GM10266 (cell line): ENCODE data around the gene WNT9B.

Experiments
- DNase-seq: peaks from one replicate; pipeline ENCODE4 v3.0.0; 2012; ENCODE audit errors: extremely low spot score
- CTCF ChIP-seq: IDR thresholded peaks from 2 replicates; pipeline ENCODE4 v1.5.1; 2012; ENCODE audit warnings: mild to moderate bottlenecking, low read depth; ENCODE audit not compliant: control insufficient read depth, insufficient read depth; ENCODE audit errors: missing control alignments

WNT9B gene

GRCh38 chr17:46851029-46851741 lies at the start of gene WNT9B:
TSS of gene WNT9B (plus strand) at chr17:46851583. CDS start at chr17:46851639, 56 bp downstream.
- TF ChIP-seq CTCF: no peak
- DNase-seq: peak; percentile 51

GRCh38 chr17:46802800-46803199 lies 48.6 kb upstream of the WNT9B start:
- no peak for TF ChIP-seq CTCF
- DNase-seq: no peak

GRCh38 chr17:46803544-46803943 lies 47.8 kb upstream of the WNT9B start:
- no peak for TF ChIP-seq CTCF

GRCh38 chr17:46805771-46806170 lies 45.6 kb upstream of the WNT9B start:
- no peak for TF ChIP-seq CTCF
- DNase-seq: no peak

More at GRCh38 chr17:46803544-46803943, 47.8 kb upstream of the WNT9B start:
- no peak for DNase-seq

GRCh38 chr17:46809110-46809571 lies 42.2 kb upstream of the WNT9B start:
- no peak for DNase-seq

DNA sequence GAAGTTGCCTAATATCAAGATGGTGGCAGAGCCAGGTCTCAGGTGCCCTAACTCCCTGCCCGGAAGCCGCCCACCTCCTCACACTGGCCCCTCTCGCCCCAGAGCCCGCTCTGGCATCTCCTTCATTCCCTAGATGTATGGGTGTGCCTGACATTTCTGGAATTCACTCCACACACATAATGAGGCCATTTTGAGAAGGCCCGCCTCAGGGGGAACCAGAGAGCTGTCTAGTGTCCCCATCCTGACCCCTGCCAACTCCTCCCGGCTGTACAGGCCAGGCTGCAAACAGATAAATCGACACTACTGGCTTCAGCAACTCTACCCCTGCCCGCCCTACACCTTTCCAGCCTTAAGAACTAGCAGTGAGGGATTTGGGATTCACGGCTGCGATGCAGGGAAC lies 40.5 kb upstream of the WNT9B start:
- TF ChIP-seq CTCF: no peak

More at GRCh38 chr17:46809110-46809571, 42.2 kb upstream of the WNT9B start:
- TF ChIP-seq CTCF: no peak

GRCh38 chr17:46811978-46812583 lies 39.3 kb upstream of the WNT9B start:
- no peak for DNase-seq
- TF ChIP-seq CTCF: no peak

More for the DNA sequence above, 40.5 kb upstream of the WNT9B start:
- no peak for DNase-seq
